Liver (tissue), 9 donors: ENCODE data around the gene PHC2. TPM values are rescaled to one million over a fixed set of nuclear protein-coding genes. Genes with fewer than 3 reads are reported as not detected.

Source experiments
- DNase-seq: peaks from one replicate; pipeline ENCODE4 v3.0.0-alpha.2; 2017; ENCODE audit warnings: low spot score
- H3K27ac ChIP-seq, 2 donors: one replicate each; pipeline ENCODE4 v1.7.0; 2013; ENCODE audit warnings: inconsistent platforms in 2 of 2, low read length in 2 of 2, control low read depth in 1 of 2, low read depth in 1 of 2, mild to moderate bottlenecking in 1 of 2
- H3K27me3 ChIP-seq, 4 donors: one replicate each; pipeline versions ENCODE4 v1.6.1 to v1.7.0; 2013; ENCODE audit warnings: low read length in 3 of 4, inconsistent platforms in 1 of 4, mild to moderate bottlenecking in 1 of 4, moderate library complexity in 1 of 4; ENCODE audit not compliant: control insufficient read depth in 4 of 4, insufficient read depth in 4 of 4
- H3K36me3 ChIP-seq, 4 donors: one replicate each; pipeline versions ENCODE4 v1.6.1 to v1.7.0; 2013; ENCODE audit warnings: low read length in 3 of 4, mild to moderate bottlenecking in 3 of 4, low read depth in 1 of 4, moderate library complexity in 1 of 4; ENCODE audit not compliant: control insufficient read depth in 4 of 4, insufficient read depth in 3 of 4
- H3K4me1 ChIP-seq, 4 donors: one replicate each; pipeline versions ENCODE4 v1.6.1 to v1.7.0; 2013; ENCODE audit warnings: low read length in 3 of 4, mild to moderate bottlenecking in 3 of 4, moderate library complexity in 1 of 4; ENCODE audit not compliant: control insufficient read depth in 4 of 4, insufficient read depth in 4 of 4
- H3K4me3 ChIP-seq, 3 donors: one replicate each; pipeline versions ENCODE4 v1.6.1 to v1.7.0; 2013; ENCODE audit warnings: low read length in 3 of 3, control low read depth in 1 of 3, low read depth in 1 of 3, mild to moderate bottlenecking in 1 of 3
- H3K9ac ChIP-seq, 2 donors: one replicate each; pipeline ENCODE4 v1.7.0; 2013; ENCODE audit warnings: low read length in 2 of 2, mild to moderate bottlenecking in 2 of 2, moderate library complexity in 2 of 2, control low read depth in 1 of 2, low read depth in 1 of 2
- H3K9me3 ChIP-seq, 4 donors: one replicate each; pipeline versions ENCODE4 v1.6.1 to v1.7.0; 2013; ENCODE audit warnings: low read length in 3 of 4; ENCODE audit not compliant: control insufficient read depth in 4 of 4
- ATF3 ChIP-seq: IDR thresholded peaks from 2 replicates; pipeline ENCODE4 v1.6.1; 2016; ENCODE audit warnings: antibody characterized with exemption
- CTCF ChIP-seq: fragments of 150-350 bp; IDR thresholded peaks from 2 replicates; pipeline ENCODE4 v1.5.1; 2017; ENCODE audit warnings: improper control_type of control experiment, low read depth, low read length; ENCODE audit not compliant: missing input control
- EGR1 ChIP-seq, 2 donors: IDR thresholded peaks; 2 replicates each; pipeline ENCODE4 v1.6.1; 2016 to 2018; ENCODE audit warnings: antibody characterized with exemption in 2 of 2, low read depth in 2 of 2
- FOXA2 ChIP-seq: IDR thresholded peaks from 2 replicates; pipeline ENCODE4 v1.6.1; 2016; ENCODE audit warnings: antibody characterized with exemption
- GABPA ChIP-seq, 2 donors: IDR thresholded peaks in 1 of 2; conservative IDR thresholded peaks in 1 of 2; 2 replicates each; pipeline ENCODE4 v1.6.1; 2016; ENCODE audit warnings: antibody characterized with exemption in 2 of 2, mild to moderate bottlenecking in 1 of 2, moderate library complexity in 1 of 2
- HNF4G ChIP-seq: IDR thresholded peaks from 2 replicates; pipeline ENCODE4 v1.6.1; 2016; ENCODE audit warnings: antibody characterized with exemption
- JUND ChIP-seq, 2 donors: IDR thresholded peaks; 2 replicates each; pipeline ENCODE4 v1.6.1; 2016; ENCODE audit warnings: antibody characterized with exemption in 2 of 2
- MAX ChIP-seq: IDR thresholded peaks from 2 replicates; pipeline ENCODE4 v1.6.1; 2016; ENCODE audit warnings: antibody characterized with exemption
- REST ChIP-seq: IDR thresholded peaks from 2 replicates; pipeline ENCODE4 v1.6.1; 2016; ENCODE audit warnings: antibody characterized with exemption, mild to moderate bottlenecking
- RXRA ChIP-seq, 2 donors: IDR thresholded peaks; 2 replicates each; pipeline ENCODE4 v1.6.1; 2017 to 2018; ENCODE audit warnings: antibody characterized with exemption in 2 of 2, mild to moderate bottlenecking in 1 of 2
- SP1 ChIP-seq: IDR thresholded peaks from 2 replicates; pipeline ENCODE4 v1.6.1; 2018; ENCODE audit warnings: antibody characterized with exemption, mild to moderate bottlenecking
- YY1 ChIP-seq: IDR thresholded peaks from 2 replicates; pipeline ENCODE4 v1.6.1; 2016; ENCODE audit warnings: antibody characterized with exemption, mild to moderate bottlenecking
- WGBS: extraction: QIAGEN DNeasy Blood & Tissue Kit; methylation state at CpG from one replicate; pipeline ENCODE4 v1.1.7; 2013; 5-methylcytosine and 5-hydroxymethylcytosine counted together
- polyA plus RNA-seq, 2 donors: library from polyadenylated mRNA; stranded (reverse) in 1 of 2; unstranded in 1 of 2; fragments of 200-250 nt in 1 of 2; fragments of >200 nt in 1 of 2; fragmentation: Nextera tagmentation in 1 of 2; extraction: Ambion mirVana in 1 of 2; gene quantifications; one replicate each; pipeline versions ENCODE4 v1.2.1 to v1.2.3, GENCODE V29; 2013 to 2015
- total RNA-seq, 2 donors: library from RNA; depleted of rRNA; stranded (reverse); fragments of >200 nt; gene quantifications; one replicate each; pipeline ENCODE4 v1.2.3, GENCODE V29; 2014
- donor health status: healthy.
- donor health status: healthy.
- donor health status: healthy.
- donor health status: healthy.
- donor health status: healthy.

PHC2 gene
- total and polyA plus RNA-seq, 4 donors: 19.1 to 67.8 (median 44.7) TPM

- TF ChIP-seq REST (no peak), JUND (IDR thresholded peaks at IDR 0.05) (no peak), FOXA2 (no peak)
Measured at GRCh38 chr1:33442141-33442540, 11.2 kb upstream of the PHC2 start (continued).

GRCh38 chr1:33441088-33441745 lies 10.3 kb upstream of the PHC2 start:
- Histone ChIP-seq H3K4me3 (no peak overlapping the region), H3K9me3 (no peaks in the 10 kb centered on the region), H3K27ac (no peak overlapping the region), H3K9ac (no peak overlapping the region), H3K36me3 (no peaks in the 10 kb centered on the region), H3K4me1 (no peaks in the 10 kb centered on the region), H3K27me3 (no peaks in the 10 kb centered on the region)
- TF ChIP-seq FOXA2 (no peak), MAX (no peak), ATF3 (no peak), HNF4G (no peak), JUND (IDR thresholded peaks at IDR 0.05) (no peak), EGR1 (IDR thresholded peaks at IDR 0.05; ENCODE audit: low read depth in 2 of 2) (no peak), YY1 (no peak), GABPA (IDR thresholded peaks at IDR 0.05 in 1 of 2, conservative IDR thresholded peaks at IDR 0.05 in 1 of 2) (no peak), CTCF (no peak), SP1 (no peak), REST (no peak), RXRA (IDR thresholded peaks at IDR 0.05) (no peak)
- WGBS: 81% methylated on average over 6 of the region's 6 CpGs
- no peak for DNase-seq
